Psoas muscle (tissue), 8 donors: ENCODE measurements around the gene CCDC148. TPM values are rescaled to one million over a fixed set of nuclear protein-coding genes. Genes with fewer than 3 reads are reported as not detected.

ENCODE experiments used
- ATAC-seq, 4 donors: fragments of 200-7000 bp; cut with Tn5 transposase; one replicate each; pipeline ENCODE4 v1.9.1; 2020; ENCODE audit warnings: moderate library complexity in 3 of 4, mild to moderate bottlenecking in 2 of 4
- DNase-seq, 2 donors: peaks; one replicate each; pipeline ENCODE4 v3.0.0-alpha.2; 2020
- H3K27ac ChIP-seq: fragments of 200-600 bp; one replicate; pipeline ENCODE4 v1.8.0; 2022
- H3K27me3 ChIP-seq, 3 donors: fragments of 200-600 bp in 1 of 3; one replicate each; pipeline versions ENCODE4 v1.6.1 to v1.8.0; 2013 to 2022; ENCODE audit warnings: low read length in 2 of 3, mild to moderate bottlenecking in 2 of 3, moderate library complexity in 1 of 3; ENCODE audit not compliant: insufficient read depth in 3 of 3
- H3K36me3 ChIP-seq, 2 donors: fragments of 200-600 bp in 1 of 2; one replicate each; pipeline versions ENCODE4 v1.6.1 to v1.8.0; 2013 to 2022; ENCODE audit warnings: low read depth in 1 of 2, mild to moderate bottlenecking in 1 of 2, moderate library complexity in 1 of 2; ENCODE audit not compliant: insufficient read depth in 1 of 2
- H3K4me1 ChIP-seq: fragments of 200-600 bp; one replicate; pipeline ENCODE4 v1.8.0; 2022
- H3K4me3 ChIP-seq: fragments of 200-600 bp; one replicate; pipeline ENCODE4 v1.8.0; 2022; ENCODE audit warnings: mild to moderate bottlenecking
- H3K9me3 ChIP-seq: fragments of 200-600 bp; one replicate; pipeline ENCODE4 v1.8.0; 2022
- CTCF ChIP-seq: fragments of 200-600 bp; IDR thresholded peaks from one replicate; pipeline ENCODE4 v1.8.0; 2022; ENCODE audit warnings: antibody characterized with exemption
- WGBS, 3 donors: extraction: QIAGEN DNeasy Blood & Tissue Kit; methylation state at CpG; one replicate each; pipeline versions ENCODE4 v1.1.6 to v1.1.7; 2013; 5-methylcytosine and 5-hydroxymethylcytosine counted together
- intact Hi-C, 2 donors: fragments of 100-400 bp; cut with DNase I; formaldehyde crosslinking; loops; one replicate each; pipeline versions ENCODE4 v1.11.0 to v1.14.2; 2022
- polyA plus RNA-seq, 3 donors: library from polyadenylated mRNA; stranded (reverse); fragments of 200-250 nt; gene quantifications; one replicate each; pipeline ENCODE4 v1.2.3, GENCODE V29; 2013
- total RNA-seq, 4 donors: library from RNA; stranded (reverse); fragmentation: NEBNext Ultra II Directional in 2 of 4; extraction: Animal tissue kit (Norgen Biotek cat#: 25700) in 2 of 4; gene quantifications; one replicate each; pipeline versions ENCODE4 v1.2.1 to v1.2.4, GENCODE V29; 2021 to 2023
- donor health status: healthy with polysubstance abuse.
- donor health status: DM: no; HTN: no; CAD: no; lungs with moderate emphysema.
- donor health status: Bipolar disorder and iron deficiency.
- donor health status: healthy.
- donor health status: DM: yes; HTN: yes; CAD: no.
- donor health status: DM: no; HTN: no; CAD: no.
- donor health status: DM: no; HTN: no; CAD: no.
- donor health status: DM: yes; HTN: yes; CAD: no.

The CCDC148 gene
- total and polyA plus RNA-seq, 7 donors: 0.10 TPM; not detected in 6

- Histone ChIP-seq H3K4me1 (no peaks in the 10 kb centered on the region), H3K4me3 (no peak overlapping the region), H3K27me3 (no peaks in the 10 kb centered on the region), H3K9me3 (no peaks in the 10 kb centered on the region), H3K36me3 (no peaks in the 10 kb centered on the region), H3K27ac (no peak overlapping the region)
- TF ChIP-seq CTCF: no peak
- DNase-seq (no peak), ATAC-seq (no peak)
- intact Hi-C loops: no loop called here
- 59 to 62% (median 62%) methylated on average over 2 of the region's 2 CpGs for WGBS, 3 donors
Measured at GRCh38 chr2:158214431-158214830, 242.1 kb downstream of the CCDC148 start.

DNA sequence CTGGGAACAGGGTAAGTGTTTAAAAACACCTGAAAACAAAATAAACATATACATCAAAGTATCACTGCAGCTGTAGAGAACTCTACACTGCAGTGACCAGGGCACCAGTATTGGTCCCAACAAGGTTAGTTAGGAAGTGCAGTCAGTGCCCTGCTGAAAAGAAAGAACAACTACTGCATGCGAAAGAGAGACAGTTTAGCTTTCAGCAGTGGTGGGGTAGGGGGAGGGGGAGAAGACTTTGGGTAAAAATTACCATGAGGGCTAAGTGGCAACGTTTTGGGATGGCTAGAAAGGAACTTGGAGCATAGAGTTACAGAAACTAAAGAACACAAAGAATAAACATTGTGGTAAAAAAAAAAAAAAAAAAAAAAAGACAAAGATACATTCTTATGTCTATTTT, 242.8 kb downstream of the CCDC148 start:
- no peak for TF ChIP-seq CTCF
- intact Hi-C loops: no loop called here

GRCh38 chr2:158212301-158212700, 244.3 kb downstream of the CCDC148 start:
- DNase-seq (no peak), ATAC-seq (no peak)
- Histone ChIP-seq H3K27me3 (no peaks in the 10 kb centered on the region), H3K9me3 (no peaks in the 10 kb centered on the region), H3K36me3 (no peaks in the 10 kb centered on the region), H3K4me1 (no peaks in the 10 kb centered on the region), H3K4me3 (no peak overlapping the region), H3K27ac (no peak overlapping the region)
- TF ChIP-seq CTCF: no peak
- 46 to 56% (median 54%) methylated on average over 2 of the region's 2 CpGs for WGBS, 3 donors
- intact Hi-C loops: no loop called here

More for the DNA sequence above, 242.8 kb downstream of the CCDC148 start:
- H3K4me3 ChIP-seq: no peak overlapping the region
- H3K36me3 ChIP-seq: no peaks in the 10 kb centered on the region
- 42 to 52% (median 50%) methylated on average over 2 of the region's 2 CpGs for WGBS, 3 donors
- DNase-seq (no peak), ATAC-seq (no peak)
- no peak overlapping the region for H3K27ac ChIP-seq
- H3K9me3 ChIP-seq: no peaks in the 10 kb centered on the region
- no peaks in the 10 kb centered on the region for H3K27me3 ChIP-seq
- no peaks in the 10 kb centered on the region for H3K4me1 ChIP-seq

DNA sequence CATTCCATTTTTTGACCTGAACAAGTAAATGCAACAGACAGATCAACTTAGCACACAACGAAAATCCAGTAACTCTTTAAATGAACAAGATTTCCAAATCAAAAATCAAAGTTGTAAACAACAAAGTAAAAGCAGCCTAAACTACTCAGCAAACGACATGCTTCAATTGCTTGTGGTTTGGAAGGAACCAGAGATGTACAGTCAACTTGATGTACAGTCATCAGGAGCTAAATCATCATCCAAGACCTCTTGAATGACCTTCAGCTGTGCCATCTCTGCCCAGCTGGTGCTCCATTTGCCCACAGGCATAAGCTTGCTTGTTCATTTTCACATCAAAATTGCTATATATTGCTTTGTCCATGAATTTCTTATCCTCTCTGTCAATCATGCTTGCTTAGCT, 245.1 kb downstream of the CCDC148 start:
- H3K36me3 ChIP-seq: no peaks in the 10 kb centered on the region
- H3K27me3 ChIP-seq: no peaks in the 10 kb centered on the region
- ATAC-seq (no peak), DNase-seq (no peak)
- H3K4me1 ChIP-seq: no peaks in the 10 kb centered on the region
- H3K4me3 ChIP-seq: no peak overlapping the region
- no peaks in the 10 kb centered on the region for H3K9me3 ChIP-seq
- WGBS, 3 donors: 76 to 84% (median 79%) methylated on average over 2 of the region's 2 CpGs
- no peak for TF ChIP-seq CTCF
- intact Hi-C loops: no loop called here
- no peak overlapping the region for H3K27ac ChIP-seq

- H3K36me3 ChIP-seq: no peaks in the 10 kb centered on the region
- H3K4me3 ChIP-seq: no peak overlapping the region
- no peaks in the 10 kb centered on the region for H3K4me1 ChIP-seq
- no peak for DNase-seq
- ATAC-seq: no peak
- intact Hi-C loops: no loop called here
- no peaks in the 10 kb centered on the region for H3K9me3 ChIP-seq
- H3K27me3 ChIP-seq: no peaks in the 10 kb centered on the region
- H3K27ac ChIP-seq: no peak overlapping the region
- 93 to 97% (median 94%) methylated on average over 1 of the region's 1 CpG for WGBS, 3 donors
- no peak for TF ChIP-seq CTCF
Measured at GRCh38 chr2:158207354-158207753, 249.2 kb downstream of the CCDC148 start.
